OCI-LY3 (cell line): ENCODE measurements around the gene SYT2.

ENCODE experiments used
- H2AFZ ChIP-seq: fragments of 200-600, 300-600 bp; shearing (Covaris generic); 2 replicates; pipeline ENCODE4 v1.6.0; 2014; ENCODE audit warnings: antibody characterized with exemption, low read depth, low read length
- H3K27ac ChIP-seq: fragments of 200-600, 300-600 bp; sonication (generic); 2 replicates; pipeline ENCODE4 v1.5.1; 2014; ENCODE audit warnings: mild to moderate bottlenecking, low read length, moderate library complexity, mixed read lengths
- H3K27me3 ChIP-seq: fragments of 200-600, 300-600 bp; sonication (generic); 2 replicates; pipeline ENCODE4 v1.6.1; 2014; ENCODE audit warnings: low read depth, low read length, mixed read lengths
- H3K36me3 ChIP-seq: fragments of 200-600, 300-600 bp; sonication (generic); replicated peaks from 2 replicates; pipeline ENCODE3; 2014; ENCODE audit warnings: low read depth, low read length, mixed read lengths
- H3K4me1 ChIP-seq: fragments of 300-600, 200-600 bp; sonication (generic); 2 replicates; pipeline ENCODE4 v1.6.1; 2014; ENCODE audit warnings: low read length, mixed read lengths
- H3K4me2 ChIP-seq: fragments of 200-600, 300-600 bp; sonication (generic); 2 replicates; pipeline ENCODE4 v1.6.1; 2014; ENCODE audit warnings: low read length, mixed read lengths
- H3K4me3 ChIP-seq: fragments of 300-600, 200-600 bp; sonication (generic); 2 replicates; pipeline ENCODE4 v1.5.1; 2014; ENCODE audit warnings: antibody characterized with exemption, mild to moderate bottlenecking, low read length, moderate library complexity
- H3K79me2 ChIP-seq: fragments of 300-600, 200-600 bp; shearing (Covaris generic); 2 replicates; pipeline ENCODE4 v1.6.1; 2014; ENCODE audit warnings: mild to moderate bottlenecking, low read length, mixed read lengths
- H3K9ac ChIP-seq: fragments of 300-600, 200-600 bp; shearing (Covaris generic); 2 replicates; pipeline ENCODE4 v1.6.0; 2014; ENCODE audit warnings: mild to moderate bottlenecking, low read length, moderate library complexity
- H3K9me3 ChIP-seq: fragments of 200-600, 300-600 bp; shearing (Covaris generic); 2 replicates; pipeline ENCODE4 v1.6.1; 2014; ENCODE audit warnings: low read length, mixed read lengths; ENCODE audit not compliant: insufficient read depth
- H4K20me1 ChIP-seq: fragments of 200-600, 300-600 bp; sonication (generic); 2 replicates; pipeline ENCODE4 v1.6.1; 2016; ENCODE audit warnings: low read length, mixed read lengths; ENCODE audit not compliant: insufficient read depth
- CTCF ChIP-seq: fragments of 200-600, 300-600 bp; sonication (generic); IDR thresholded peaks from 2 replicates; pipeline ENCODE4 v1.5.1; 2014; ENCODE audit warnings: antibody characterized with exemption, low read length, low read depth
- EZH2phosphoT487 ChIP-seq: fragments of 200-600 bp; shearing (Covaris generic); IDR thresholded peaks from 2 replicates; pipeline ENCODE4 v1.6.1; 2018; ENCODE audit warnings: antibody characterized with exemption, mixed run types, low read depth

Gene SYT2

GRCh38 chr1:202597090-202597761, 113.0 kb downstream of the SYT2 start:
- H3K27me3 ChIP-seq, result peaks cover 45% of the 10 kb centered on the region
- no peaks in the 10 kb centered on the region for H3K79me2 ChIP-seq
- peaks cover 14% of the 10 kb centered on the region for H3K4me1 ChIP-seq
- H3K27ac ChIP-seq, result no peak overlapping the region
- no peak overlapping the region for H2AFZ ChIP-seq
- 0 out of 2 replicates have a peak, but pooled peaks cover 5% of the 10 kb centered on the region for H4K20me1 ChIP-seq
- no peaks in the 10 kb centered on the region for H3K36me3 ChIP-seq
- H3K4me3 ChIP-seq, result no peak overlapping the region
- no peak overlapping the region for H3K9ac ChIP-seq
- peak overlapping the region; percentile 10 for H3K4me2 ChIP-seq
- H3K9me3 ChIP-seq, result no peaks in the 10 kb centered on the region
- TF ChIP-seq EZH2phosphoT487 (no peak), CTCF (no peak)

DNA sequence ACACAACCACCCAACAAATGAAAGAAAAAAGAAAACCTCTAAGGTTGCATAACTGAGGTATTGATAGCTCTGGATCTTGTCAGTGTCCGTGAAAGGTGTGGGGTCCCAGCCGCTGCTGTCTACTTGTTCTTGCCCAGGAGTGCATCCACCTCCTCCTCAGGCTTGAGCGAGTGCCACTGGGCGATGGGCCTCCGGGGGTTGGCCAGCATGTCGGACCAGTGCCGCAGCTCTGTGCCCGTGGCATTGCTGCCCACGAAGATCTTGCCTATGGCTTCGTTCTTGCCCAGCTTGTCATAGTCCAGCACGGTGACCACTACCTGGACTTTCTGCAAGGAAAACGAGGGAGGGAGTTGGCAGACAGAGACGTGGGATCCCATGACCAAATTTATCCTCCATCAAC, 113.6 kb downstream of the SYT2 start:
- no peaks in the 10 kb centered on the region for H3K9me3 ChIP-seq
- H2AFZ ChIP-seq, result no peak overlapping the region
- H4K20me1 ChIP-seq, result 0 out of 2 replicates have a peak, but pooled peaks cover 5% of the 10 kb centered on the region
- H3K4me2 ChIP-seq, result peak overlapping the region; percentile 10
- H3K4me1 ChIP-seq, result peaks cover 14% of the 10 kb centered on the region
- no peak overlapping the region for H3K4me3 ChIP-seq
- peaks cover 45% of the 10 kb centered on the region for H3K27me3 ChIP-seq
- no peak overlapping the region for H3K9ac ChIP-seq
- no peak overlapping the region for H3K27ac ChIP-seq
- no peak for TF ChIP-seq EZH2phosphoT487
- no peak for TF ChIP-seq CTCF
- H3K36me3 ChIP-seq, result no peaks in the 10 kb centered on the region
- H3K79me2 ChIP-seq, result no peaks in the 10 kb centered on the region

GRCh38 chr1:202593845-202594244, 116.4 kb downstream of the SYT2 start:
- Histone ChIP-seq H3K4me2 (no peak overlapping the region), H3K4me3 (no peak overlapping the region), H3K9me3 (no peaks in the 10 kb centered on the region), H4K20me1 (0 out of 2 replicates have a peak, but pooled peaks cover 3% of the 10 kb centered on the region), H3K27me3 (peaks cover 26% of the 10 kb centered on the region), H3K79me2 (no peaks in the 10 kb centered on the region), H3K9ac (no peak overlapping the region), H2AFZ (no peak overlapping the region), H3K27ac (no peak overlapping the region), H3K4me1 (peaks cover 14% of the 10 kb centered on the region), H3K36me3 (no peaks in the 10 kb centered on the region)
- TF ChIP-seq CTCF, result no peak

GRCh38 chr1:202592146-202592545, 118.1 kb downstream of the SYT2 start:
- Histone ChIP-seq H3K4me2 (no peak overlapping the region), H3K9me3 (no peaks in the 10 kb centered on the region), H3K4me1 (peaks cover 10% of the 10 kb centered on the region), H3K27ac (no peak overlapping the region), H3K79me2 (no peaks in the 10 kb centered on the region), H3K27me3 (peaks cover 17% of the 10 kb centered on the region), H2AFZ (no peak overlapping the region), H3K9ac (no peak overlapping the region), H3K4me3 (no peak overlapping the region), H4K20me1 (no peaks in the 10 kb centered on the region), H3K36me3 (no peaks in the 10 kb centered on the region)
- TF ChIP-seq EZH2phosphoT487, result no peak
- no peak for TF ChIP-seq CTCF
